H1 (cell line): Measurements from ENCODE around the gene SHISA6. TPM values are rescaled to one million over a fixed set of nuclear protein-coding genes. Genes with fewer than 3 reads are reported as not detected.

Experiments
- CTCF ChIA-PET: fragments of 300-600 bp; sonication (Branson Sonifier 250); formaldehyde crosslinking; loops from one replicate; lab custom pipeline; 2021; ENCODE audit not compliant: partially characterized antibody; lab: Charles Lee
- POLR2A ChIA-PET: fragments of 300-600 bp; sonication (Branson Sonifier 250); formaldehyde crosslinking; loops from one replicate; lab custom pipeline; 2021; ENCODE audit warnings: inconsistent platforms; ENCODE audit not compliant: partially characterized antibody; lab: Charles Lee
- DNase-seq, 2 experiments: peaks; one replicate each; pipeline versions ENCODE4 v3.0.0 to v3.0.0-alpha.2; 2010 to 2022; ENCODE audit warnings: low spot score in 2 of 2, low read depth in 1 of 2, mixed read lengths in 1 of 2
- FAIRE-seq: peaks from 2 replicates; lab custom pipeline; 2011; peaks lifted over from hg19 to GRCh38; lab: Jason Lieb, UNC
- H2AFZ ChIP-seq: 2 replicates; pipeline ENCODE4 v1.8.1; 2012; ENCODE audit warnings: low read length, inconsistent platforms
- H2AK5ac ChIP-seq: 2 replicates; pipeline ENCODE4 v1.6.1; 2013; ENCODE audit warnings: low read depth, low read length
- H2BK120ac ChIP-seq: replicated peaks from 2 replicates; pipeline ENCODE3; 2013; ENCODE audit warnings: low read depth, low read length, inconsistent platforms
- H2BK12ac ChIP-seq: 2 replicates; pipeline ENCODE4 v1.6.1; 2013; ENCODE audit warnings: low read depth, low read length
- H2BK15ac ChIP-seq: 2 replicates; pipeline ENCODE4 v1.6.1; 2013; ENCODE audit warnings: low read length
- H2BK20ac ChIP-seq: 2 replicates; pipeline ENCODE4 v1.6.1; 2013; ENCODE audit warnings: low read length
- H2BK5ac ChIP-seq: 2 replicates; pipeline ENCODE4 v1.6.1; 2013; ENCODE audit warnings: low read depth, low read length
- H3K14ac ChIP-seq: 2 replicates; pipeline ENCODE4 v1.6.1; 2013; ENCODE audit warnings: inconsistent platforms; ENCODE audit not compliant: insufficient read length
- H3K18ac ChIP-seq: 2 replicates; pipeline ENCODE4 v1.6.1; 2013; ENCODE audit warnings: low read length; ENCODE audit errors: extremely low read depth
- H3K23ac ChIP-seq: 2 replicates; pipeline ENCODE4 v1.6.1; 2013; ENCODE audit warnings: inconsistent platforms; ENCODE audit not compliant: insufficient read length
- H3K23me2 ChIP-seq: 2 replicates; pipeline ENCODE4 v1.6.1; 2013; ENCODE audit warnings: low read depth, low read length
- H3K27ac ChIP-seq: 2 replicates; pipeline ENCODE4 v1.6.1; 2011; ENCODE audit warnings: low read depth, low read length, inconsistent platforms
- H3K27me3 ChIP-seq, 4 experiments: replicated peaks in 1 of 4; 1 replicate in 1 of 4; 2 replicates in 3 of 4; pipeline versions ENCODE4 v1.6.1 to v1.8.1; 2011 to 2013; ENCODE audit warnings: low read length in 3 of 4, mild to moderate bottlenecking in 3 of 4, inconsistent platforms in 2 of 4, mixed read lengths in 2 of 4, moderate library complexity in 1 of 4; ENCODE audit not compliant: control insufficient read depth in 3 of 4, insufficient read depth in 3 of 4; ENCODE audit errors: extremely low read depth in 1 of 4
- H3K36me3 ChIP-seq, 4 experiments: 2 replicates each; pipeline versions ENCODE4 v1.6.1 to v1.8.1; 2011 to 2013; ENCODE audit warnings: mild to moderate bottlenecking in 4 of 4, low read length in 3 of 4, moderate library complexity in 2 of 4, control low read depth in 1 of 4, inconsistent platforms in 1 of 4; ENCODE audit not compliant: insufficient read depth in 4 of 4, control insufficient read depth in 2 of 4
- H3K4ac ChIP-seq: replicated peaks from 2 replicates; pipeline ENCODE3; 2013; ENCODE audit warnings: low read length, low read depth, mixed read lengths, inconsistent platforms; ENCODE audit not compliant: insufficient read length
- H3K4me1 ChIP-seq, 4 experiments: replicated peaks in 1 of 4; 1 replicate in 1 of 4; 2 replicates in 3 of 4; pipeline versions ENCODE4 v1.6.1 to v1.8.1; 2011 to 2013; ENCODE audit warnings: low read length in 3 of 4, inconsistent platforms in 2 of 4, mixed read lengths in 1 of 4; ENCODE audit not compliant: insufficient read depth in 4 of 4, control insufficient read depth in 3 of 4
- H3K4me2 ChIP-seq, 2 experiments: 2 replicates each; pipeline versions ENCODE4 v1.6.1 to v1.8.1; 2011 to 2013; ENCODE audit warnings: low read depth in 2 of 2, low read length in 2 of 2, control low read depth in 1 of 2, inconsistent platforms in 1 of 2, mild to moderate bottlenecking in 1 of 2; ENCODE audit not compliant: insufficient read depth in 1 of 2
- H3K4me3 ChIP-seq, 4 experiments: fragments of 200-600, 300-600 bp in 1 of 4; sonication (generic), shearing (Covaris generic), sonication (Bioruptor Twin) in 1 of 4; 2 replicates each; pipeline versions ENCODE4 v1.5.1 to v1.8.1; 2011 to 2016; ENCODE audit warnings: low read length in 4 of 4, low read depth in 3 of 4, control low read depth in 2 of 4, inconsistent platforms in 2 of 4, mild to moderate bottlenecking in 2 of 4, mixed read lengths in 1 of 4, moderate library complexity in 1 of 4; ENCODE audit not compliant: insufficient read depth in 2 of 4; ENCODE audit errors: extremely low read depth in 1 of 4
- H3K56ac ChIP-seq: replicated peaks from 2 replicates; pipeline ENCODE3; 2013; ENCODE audit warnings: low read depth, mild to moderate bottlenecking, mixed read lengths, low read length, inconsistent platforms; ENCODE audit not compliant: insufficient read length
- H3K79me1 ChIP-seq: 2 replicates; pipeline ENCODE4 v1.6.1; 2013; ENCODE audit warnings: low read depth, low read length, control low read depth
- H3K79me2 ChIP-seq, 2 experiments: 2 replicates each; pipeline versions ENCODE4 v1.6.1 to v1.8.1; 2012 to 2013; ENCODE audit warnings: low read length in 2 of 2, mild to moderate bottlenecking in 2 of 2, inconsistent platforms in 1 of 2; ENCODE audit not compliant: insufficient read depth in 2 of 2, control insufficient read depth in 1 of 2
- H3K9ac ChIP-seq, 4 experiments: replicated peaks in 1 of 4; 1 replicate in 1 of 4; 2 replicates in 3 of 4; pipeline versions ENCODE4 v1.6.1 to v1.8.1; 2011 to 2013; ENCODE audit warnings: low read depth in 3 of 4, low read length in 3 of 4, control low read depth in 2 of 4, mild to moderate bottlenecking in 2 of 4, moderate library complexity in 2 of 4, inconsistent platforms in 1 of 4; ENCODE audit errors: extremely low read depth in 1 of 4
- H3K9me3 ChIP-seq, 2 experiments: 2 replicates each; pipeline versions ENCODE4 v1.6.1 to v1.8.1; 2012 to 2013; ENCODE audit warnings: mild to moderate bottlenecking in 2 of 2, moderate library complexity in 2 of 2, control low read depth in 1 of 2, inconsistent platforms in 1 of 2, low read depth in 1 of 2, low read length in 1 of 2, mixed read lengths in 1 of 2; ENCODE audit not compliant: insufficient read depth in 2 of 2
- H4K20me1 ChIP-seq, 2 experiments: replicated peaks in 1 of 2; 2 replicates each; pipeline versions ENCODE3 to v1.8.1; 2011 to 2013; ENCODE audit warnings: inconsistent platforms in 2 of 2, low read length in 2 of 2, mild to moderate bottlenecking in 1 of 2; ENCODE audit not compliant: insufficient read depth in 2 of 2, control insufficient read depth in 1 of 2
- H4K5ac ChIP-seq: 2 replicates; pipeline ENCODE4 v1.6.1; 2013; ENCODE audit warnings: low read length, low read depth, mixed read lengths, inconsistent platforms; ENCODE audit not compliant: insufficient read length
- H4K8ac ChIP-seq: 2 replicates; pipeline ENCODE4 v1.8.0; 2013; ENCODE audit warnings: mild to moderate bottlenecking, moderate library complexity, low read length, inconsistent platforms; ENCODE audit not compliant: insufficient read depth; ENCODE audit errors: extremely low read depth
- H4K91ac ChIP-seq: replicated peaks from 2 replicates; pipeline ENCODE3; 2013; ENCODE audit warnings: low read length, mixed read lengths, inconsistent platforms; ENCODE audit not compliant: insufficient read length
- NANOG ChIP-seq: IDR thresholded peaks from 2 replicates; pipeline ENCODE4 v1.6.1; 2011; ENCODE audit warnings: low read length, low read depth, mild to moderate bottlenecking, inconsistent platforms; ENCODE audit not compliant: insufficient read depth, poor library complexity, severe bottlenecking
- WGBS, 2 experiments: shearing (Covaris generic) in 1 of 2; methylation state at CpG; one replicate each; pipeline versions ENCODE4 v1.1.6 to v1.1.7; 2013 to 2015; ENCODE audit warnings: low lambda C conversion rate in 2 of 2, mixed read lengths in 2 of 2, inconsistent platforms in 1 of 2, low coverage in 1 of 2, missing lambda C conversion rate in 1 of 2; ENCODE audit not compliant: insufficient replicate concordance in 2 of 2, insufficient coverage in 1 of 2, insufficient read length in 1 of 2; ENCODE audit errors: extremely low coverage in 1 of 2, missing lambda C conversion rate in 1 of 2; 5-methylcytosine and 5-hydroxymethylcytosine counted together
- polyA plus RNA-seq, 7 experiments: library from polyadenylated mRNA; depleted of rRNA in 3 of 7; stranded (reverse) in 5 of 7; unstranded in 2 of 7; fragments of >200 nt in 5 of 7; fragments of 200-250 nt in 2 of 7; gene quantifications; 1 replicate in 5 of 7; 2 replicates in 1 of 7; 4 replicates in 1 of 7; pipeline versions ENCODE4 v1.2.1 to v1.2.3, GENCODE V29; 2011 to 2013; ENCODE audit warnings: missing spikeins in 2 of 7, mixed read lengths in 2 of 7
- total RNA-seq: library from RNA; stranded (reverse); fragmentation: NEBNext Ultra II Directional; extraction: Animal tissue kit (Norgen Biotek cat#: 25700); gene quantifications from 2 replicates; pipeline ENCODE4 v1.2.1, GENCODE V29; 2021
- TF ChIP-seq, protein P1 (sequence below), 3 experiments: IDR thresholded peaks; 1 replicate in 2 of 3; 2 replicates in 1 of 3; pipeline versions ENCODE4 v1.5.1 to v1.6.1; 2011; ENCODE audit warnings: low read length in 3 of 3, mild to moderate bottlenecking in 3 of 3, inconsistent platforms in 2 of 3, low read depth in 1 of 3, moderate library complexity in 1 of 3; ENCODE audit not compliant: insufficient read depth in 1 of 3; ENCODE audit errors: control extremely low read depth in 1 of 3

Gene SHISA6
- total and polyA plus RNA-seq, 2 of the 8 experiments (the other 6 are each of a cell fraction or from before 2014, with no cell fraction given), result 2.9 to 4.8 TPM

GRCh38 chr17:11251561-11252107 is 10.6 kb downstream of the SHISA6 start:
- POLR2A ChIA-PET, result interaction anchor here (0.7 kb wide), 1 partner anchor 9 kb away, joined by 3 read pairs; no protein-coding TSS in a partner anchor
- no peak for DNase-seq

More at GRCh38 chr17:11251561-11252107, 10.6 kb downstream of the SHISA6 start:
- no peak overlapping the region for H3K56ac ChIP-seq
- CTCF ChIA-PET, result interaction anchor here (0.6 to 1.4 kb wide), 10 partner anchors 12 to 391 kb away, joined by 3 to 6 read pairs (median 3); no protein-coding TSS in a partner anchor
- H3K9ac ChIP-seq, result no peak overlapping the region
- no peak overlapping the region for H3K4ac ChIP-seq
- TF ChIP-seq NANOG, result no peak
- TF ChIP-seq, protein P1, sequence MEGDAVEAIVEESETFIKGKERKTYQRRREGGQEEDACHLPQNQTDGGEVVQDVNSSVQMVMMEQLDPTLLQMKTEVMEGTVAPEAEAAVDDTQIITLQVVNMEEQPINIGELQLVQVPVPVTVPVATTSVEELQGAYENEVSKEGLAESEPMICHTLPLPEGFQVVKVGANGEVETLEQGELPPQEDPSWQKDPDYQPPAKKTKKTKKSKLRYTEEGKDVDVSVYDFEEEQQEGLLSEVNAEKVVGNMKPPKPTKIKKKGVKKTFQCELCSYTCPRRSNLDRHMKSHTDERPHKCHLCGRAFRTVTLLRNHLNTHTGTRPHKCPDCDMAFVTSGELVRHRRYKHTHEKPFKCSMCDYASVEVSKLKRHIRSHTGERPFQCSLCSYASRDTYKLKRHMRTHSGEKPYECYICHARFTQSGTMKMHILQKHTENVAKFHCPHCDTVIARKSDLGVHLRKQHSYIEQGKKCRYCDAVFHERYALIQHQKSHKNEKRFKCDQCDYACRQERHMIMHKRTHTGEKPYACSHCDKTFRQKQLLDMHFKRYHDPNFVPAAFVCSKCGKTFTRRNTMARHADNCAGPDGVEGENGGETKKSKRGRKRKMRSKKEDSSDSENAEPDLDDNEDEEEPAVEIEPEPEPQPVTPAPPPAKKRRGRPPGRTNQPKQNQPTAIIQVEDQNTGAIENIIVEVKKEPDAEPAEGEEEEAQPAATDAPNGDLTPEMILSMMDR (IDR thresholded peaks at IDR 0.05; ENCODE audit: control extremely low read depth in 1 of 3, insufficient read depth in 1 of 3, low read depth in 1 of 3, low read length in 3 of 3), result peak in 1 of 3 experiments; percentile 39; a peak in 1 of 4 replicates
- TF ChIP-seq, all 59 proteins: peak for 1
- H3K79me2 ChIP-seq, result no peaks in the 10 kb centered on the region
- no peak overlapping the region for H3K4me3 ChIP-seq
- no peak overlapping the region for H2BK12ac ChIP-seq
- no peak overlapping the region for H4K91ac ChIP-seq
- no peak overlapping the region for H4K5ac ChIP-seq
- H3K9me3 ChIP-seq, result no peaks in the 10 kb centered on the region
- FAIRE-seq, result no peak
- H3K27ac ChIP-seq, result no peak overlapping the region
- H2BK15ac ChIP-seq, result no peak overlapping the region
- no peak overlapping the region for H2BK120ac ChIP-seq
- WGBS, 2 experiments, result 82% methylated on average over 11 of the region's 11 CpGs; no CpG with 5 or more reads in 1 of the 2 experiments
- no peak overlapping the region for H3K4me2 ChIP-seq
- H3K18ac ChIP-seq, result no peak overlapping the region
- no peak overlapping the region; the same call in 1 of the 2 replicates for H4K8ac ChIP-seq
- H4K20me1 ChIP-seq, result no peaks in the 10 kb centered on the region
- no peak overlapping the region for H3K14ac ChIP-seq
- no peak overlapping the region; the same call in 1 of the 2 replicates for H2BK5ac ChIP-seq
- no peak overlapping the region for H2BK20ac ChIP-seq
- H3K4me1 ChIP-seq, result peaks cover 0 to 4% (median 0%) of the 10 kb centered on the region in 4 experiments; a peak in 2 of 7 replicates
- no peak overlapping the region for H3K23ac ChIP-seq
- no peaks in the 10 kb centered on the region for H3K23me2 ChIP-seq
- H3K27me3 ChIP-seq, result peaks cover 0 to under 1% (median 0%) of the 10 kb centered on the region in 4 experiments; a peak in 1 of 7 replicates
- H3K79me1 ChIP-seq, result no peaks in the 10 kb centered on the region
- H2AFZ ChIP-seq, result no peak overlapping the region
- no peak overlapping the region for H2AK5ac ChIP-seq
- no peaks in the 10 kb centered on the region for H3K36me3 ChIP-seq
